NCI-H82 treated with DMSO at 0.1 percent for 48 hours (cell line): ENCODE data around the gene ZNF883.
A peak's percentile ranks its signal among the peaks of the same experiment; 100 is the strongest.
"Not testable (repeated sequence)": the region's sequence is repeated elsewhere in the genome, so short reads cannot be mapped to it uniquely, and the experiment has no call there.

ENCODE experiments used
- DNase-seq: peaks from one replicate; lab custom pipeline; 2025; ENCODE audit not compliant: unreplicated experiment; lab: John Stamatoyannopoulos, UW

Gene ZNF883

DNA sequence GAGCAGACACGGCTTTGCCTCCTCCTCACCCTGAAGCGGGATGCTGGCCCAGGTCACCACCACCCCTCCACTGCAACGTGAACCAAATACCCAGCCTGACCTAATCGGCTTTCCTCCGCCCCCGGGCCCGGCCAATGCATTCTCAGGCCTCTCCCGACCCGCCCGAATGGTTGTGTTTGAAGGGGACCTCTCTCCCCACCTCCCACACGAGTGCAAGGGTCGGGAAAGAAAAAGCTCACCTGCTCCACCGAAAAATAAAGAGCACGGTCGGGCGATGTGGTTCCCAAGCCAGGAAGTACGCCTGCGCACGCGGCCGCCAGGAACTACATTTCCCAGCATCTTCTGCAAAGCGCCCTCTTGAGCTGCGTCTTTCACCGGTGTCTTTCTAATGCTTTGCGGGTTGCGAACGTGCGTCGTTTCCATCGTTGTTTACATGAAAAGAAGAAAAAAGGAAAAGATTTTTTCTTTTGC is at the start of gene ZNF883:
TSS of gene ZNF883 (minus strand) at position 282 of the 471 bp plus-strand sequence.
- peak; percentile 40 for DNase-seq

DNA sequence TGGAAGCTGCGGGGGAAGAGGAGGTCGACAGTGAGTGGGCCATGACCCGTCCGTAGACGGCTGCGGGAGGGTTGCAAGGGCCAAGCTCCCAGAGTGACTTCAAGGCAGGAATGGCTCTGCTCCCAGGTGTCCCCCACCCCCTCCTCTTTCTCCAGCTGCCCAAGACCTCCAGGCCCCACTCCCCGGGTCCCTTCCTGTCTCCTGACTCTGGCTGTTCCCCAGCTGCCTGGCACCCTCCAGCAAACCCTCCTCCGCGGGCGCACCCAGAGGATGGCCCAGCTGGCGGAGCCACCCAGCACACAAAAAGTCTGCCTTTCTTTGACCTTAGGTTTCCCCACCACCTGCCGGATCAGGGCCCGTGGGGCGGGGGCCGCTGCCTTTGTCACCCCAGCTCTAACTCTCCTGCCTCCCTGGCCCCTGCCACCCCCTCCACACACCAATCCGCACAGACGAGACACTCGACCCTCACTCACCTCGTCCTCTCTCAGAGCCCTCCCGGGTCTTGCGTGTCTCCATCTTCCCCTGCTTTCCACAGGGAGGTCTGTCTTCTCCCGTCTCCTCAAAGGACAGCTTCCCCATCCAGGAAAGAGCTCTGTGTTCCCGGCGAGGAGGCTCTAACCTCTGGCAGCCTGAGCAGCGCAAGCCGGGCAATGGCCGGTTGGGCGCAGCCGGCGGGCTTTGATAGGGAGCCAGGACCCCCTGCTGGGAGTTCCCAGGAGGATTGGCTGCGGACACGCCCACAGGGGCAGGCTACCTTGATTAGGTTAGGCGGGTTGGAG is 49.3 kb upstream of the ZNF883 start:
- not testable (repeated sequence) for DNase-seq

DNA sequence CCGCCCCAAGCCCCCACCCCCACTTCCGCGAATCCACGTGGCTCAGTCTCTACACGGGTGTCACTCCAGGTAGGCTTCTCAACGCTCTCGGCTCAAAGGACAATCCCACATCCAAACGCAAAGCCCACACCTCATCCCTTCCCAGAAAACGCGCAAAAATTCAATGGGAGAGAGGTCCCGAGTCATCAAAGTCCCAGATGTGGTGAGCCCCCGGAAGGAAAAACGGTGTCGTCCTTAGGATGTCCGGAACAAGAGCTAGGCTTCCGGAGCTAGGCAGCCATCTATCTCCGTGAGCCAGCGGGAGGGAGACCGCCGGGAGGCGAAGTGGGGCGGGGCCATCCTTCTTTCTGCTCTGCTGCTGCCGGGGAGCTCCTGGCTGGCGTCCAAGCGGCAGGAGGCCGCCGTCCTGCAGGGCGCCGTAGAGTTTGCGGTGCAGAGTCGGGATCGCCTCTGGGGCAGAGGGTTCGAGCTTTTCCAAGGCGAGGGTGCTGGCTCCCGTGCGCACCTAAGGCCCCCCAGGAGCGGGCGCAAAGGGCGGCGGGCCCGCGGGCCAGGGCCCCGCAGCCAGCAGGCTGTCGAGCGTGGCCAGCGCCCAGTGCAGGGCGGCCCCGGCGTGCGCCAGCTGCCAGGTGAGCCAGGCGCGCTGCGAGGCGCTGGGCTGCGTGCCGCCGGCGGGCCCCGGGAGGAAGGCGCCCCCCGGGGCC is 47.7 kb upstream of the ZNF883 start:
- DNase-seq: not testable (repeated sequence)

GRCh38 chr9:113057193-113057592 is 45.2 kb upstream of the ZNF883 start:
- DNase-seq: no peak

DNA sequence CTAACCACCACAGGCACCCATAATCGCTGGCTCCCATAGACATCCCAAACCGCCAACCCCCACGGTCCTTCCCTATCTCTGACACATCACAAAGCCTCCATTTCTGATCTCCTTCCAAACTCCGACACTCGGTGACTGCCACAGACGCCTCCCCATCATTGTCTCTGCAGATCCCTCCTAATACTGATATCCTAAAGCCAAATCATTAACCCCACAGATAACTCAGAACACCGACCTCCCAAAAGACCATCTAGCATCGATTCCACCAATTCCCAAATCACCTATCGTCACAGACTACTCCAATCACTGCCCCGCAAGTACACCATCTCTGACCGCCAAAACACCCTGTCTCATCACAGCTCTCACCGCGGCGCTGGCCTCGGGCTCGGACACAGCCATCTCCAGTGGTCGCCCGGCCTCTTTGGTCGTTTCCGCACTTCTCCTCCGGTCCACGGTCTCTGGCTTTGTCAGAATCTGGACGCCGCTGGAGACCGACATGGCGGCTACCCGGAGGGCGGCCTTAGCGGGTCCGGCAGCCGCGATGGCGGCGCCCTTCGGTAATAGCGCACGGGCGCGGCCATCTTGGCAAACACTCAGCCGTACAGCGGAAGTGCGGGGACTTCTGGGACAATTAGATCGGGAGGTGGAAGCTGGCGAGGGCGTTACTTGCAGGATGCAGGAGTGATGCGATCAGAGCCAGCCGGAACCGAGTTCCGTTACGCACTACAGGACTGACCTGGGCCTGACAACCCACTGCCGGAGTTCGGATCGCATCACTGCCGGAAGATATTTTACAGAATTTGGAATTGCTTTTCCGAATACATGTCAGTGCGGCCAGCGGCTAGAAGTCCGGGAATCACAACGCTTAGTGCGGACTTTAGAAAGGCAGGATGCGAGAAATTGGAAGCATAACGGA is 44.5 kb upstream of the ZNF883 start, which contains the start of gene ZFP37:
TSS of gene ZFP37 (minus strand) at position 534 of the 916 bp plus-strand sequence. CDS start at position 498, 36 bp downstream.
- DNase-seq: peak; percentile 82

DNA sequence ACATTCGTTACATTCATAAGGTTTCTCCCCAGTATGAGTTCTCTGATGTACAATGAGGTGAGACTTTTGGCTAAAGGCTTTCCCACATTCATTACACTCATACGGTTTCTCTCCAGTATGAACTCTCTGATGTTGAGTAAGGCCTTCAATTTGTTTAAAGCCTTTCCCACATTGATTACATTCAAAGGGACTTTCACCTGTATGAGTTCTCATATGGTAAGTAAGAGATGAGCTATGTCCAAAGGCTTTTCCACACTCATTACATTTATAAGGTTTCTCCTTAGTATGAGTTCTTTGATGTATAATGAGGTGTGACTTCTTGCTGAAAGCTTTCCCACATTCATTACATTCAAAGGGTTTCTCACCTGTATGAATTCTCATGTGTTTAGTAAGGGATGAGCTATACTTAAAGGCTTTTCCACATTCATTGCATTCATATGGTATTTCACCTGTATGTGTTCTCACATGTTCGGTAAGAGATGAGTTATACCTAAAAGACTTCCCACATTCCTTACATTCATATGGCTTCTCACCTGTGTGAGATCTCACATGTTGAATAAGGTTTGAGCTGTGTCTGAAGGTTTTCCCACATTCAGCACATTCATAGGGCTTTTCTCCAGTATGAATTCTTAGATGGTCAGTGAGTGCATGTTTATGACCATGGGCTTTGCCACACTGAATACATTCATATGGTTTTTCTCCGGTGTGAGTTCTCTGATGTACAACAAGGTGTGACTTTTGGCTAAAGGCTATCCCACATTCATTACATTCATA is 31.1 kb upstream of the ZNF883 start:
- no peak for DNase-seq

- DNase-seq: no peak
These were observed 14.2 kb upstream of the ZNF883 start for GRCh38 chr9:113026200-113026599.

- no peak for DNase-seq
These were observed 6.3 kb upstream of the ZNF883 start for GRCh38 chr9:113018247-113018646.

GRCh38 chr9:113012492-113012891 is 500 bp upstream of the ZNF883 start:
- no peak for DNase-seq

DNA sequence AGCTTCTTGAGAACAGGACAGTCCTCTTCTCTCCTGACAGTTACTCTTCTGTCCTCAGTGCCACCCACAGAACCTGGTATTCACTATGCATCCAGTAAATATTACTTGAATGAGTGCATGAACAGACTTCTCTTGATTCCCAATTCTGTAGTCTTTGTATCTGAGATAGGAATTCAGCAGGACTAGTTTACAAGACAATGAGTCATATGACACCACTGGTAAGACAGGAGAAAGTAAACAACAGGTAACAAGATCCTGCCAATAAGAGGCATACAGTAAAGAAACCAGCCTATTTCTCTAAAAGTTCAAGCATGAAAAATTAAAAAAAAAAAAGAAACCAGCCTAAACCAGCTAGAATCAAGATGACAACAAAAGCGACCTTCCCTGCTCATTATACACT is 6.2 kb downstream of the ZNF883 start:
- DNase-seq: no peak

- no peak for DNase-seq
These were observed 14.6 kb downstream of the ZNF883 start for GRCh38 chr9:112997236-112997941.

GRCh38 chr9:112971415-112971814 is 40.6 kb downstream of the ZNF883 start:
- DNase-seq: no peak

DNA sequence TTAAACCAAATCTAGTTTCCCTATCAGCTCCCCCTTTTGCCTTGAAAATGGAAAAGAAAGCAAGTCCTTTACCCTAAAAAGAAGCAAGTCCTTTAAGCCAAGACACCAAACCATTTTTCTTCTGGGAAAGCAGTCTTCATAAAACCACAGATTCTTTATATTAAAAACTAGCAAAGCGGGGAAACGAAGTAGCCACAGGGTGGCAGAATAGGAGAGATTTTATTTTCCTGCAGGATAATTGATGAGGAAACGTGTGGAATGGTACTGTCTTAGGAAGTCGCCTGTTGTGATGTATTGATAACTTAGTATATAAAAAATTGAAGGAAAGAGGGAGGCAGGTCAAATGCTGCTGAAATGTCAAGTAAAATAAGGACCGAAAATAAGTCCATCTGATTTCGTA is 41.1 kb downstream of the ZNF883 start:
- no peak for DNase-seq

DNA sequence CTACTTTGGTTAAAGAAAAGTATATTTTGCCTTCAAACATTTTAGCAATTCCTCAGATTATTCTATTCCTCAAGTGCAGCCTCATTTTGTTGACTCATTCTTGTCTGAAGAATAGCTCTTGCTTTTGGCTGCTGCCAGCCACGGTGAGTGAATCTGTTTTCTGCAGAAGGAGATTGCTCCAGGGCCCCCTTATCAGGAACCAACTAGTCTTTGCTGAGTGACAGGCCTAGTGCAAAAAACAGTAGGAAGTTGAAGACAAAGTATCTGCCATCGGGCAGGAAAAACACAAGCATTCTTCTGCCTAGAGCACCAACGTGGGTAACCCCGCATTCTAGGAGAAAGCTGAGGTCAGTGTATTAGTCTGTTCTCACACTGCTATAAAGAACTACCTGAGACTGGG is 42.3 kb downstream of the ZNF883 start:
- DNase-seq: no peak

- DNase-seq: no peak
These were observed 56.4 kb downstream of the ZNF883 start for GRCh38 chr9:112955550-112955949.

- no peak for DNase-seq
These were observed 66.3 kb downstream of the ZNF883 start for GRCh38 chr9:112945620-112946208.

- DNase-seq: no peak
These were observed 72.6 kb downstream of the ZNF883 start for GRCh38 chr9:112939418-112939817.

- DNase-seq: no peak
These were observed 78.3 kb downstream of the ZNF883 start for GRCh38 chr9:112933696-112934095.

DNA sequence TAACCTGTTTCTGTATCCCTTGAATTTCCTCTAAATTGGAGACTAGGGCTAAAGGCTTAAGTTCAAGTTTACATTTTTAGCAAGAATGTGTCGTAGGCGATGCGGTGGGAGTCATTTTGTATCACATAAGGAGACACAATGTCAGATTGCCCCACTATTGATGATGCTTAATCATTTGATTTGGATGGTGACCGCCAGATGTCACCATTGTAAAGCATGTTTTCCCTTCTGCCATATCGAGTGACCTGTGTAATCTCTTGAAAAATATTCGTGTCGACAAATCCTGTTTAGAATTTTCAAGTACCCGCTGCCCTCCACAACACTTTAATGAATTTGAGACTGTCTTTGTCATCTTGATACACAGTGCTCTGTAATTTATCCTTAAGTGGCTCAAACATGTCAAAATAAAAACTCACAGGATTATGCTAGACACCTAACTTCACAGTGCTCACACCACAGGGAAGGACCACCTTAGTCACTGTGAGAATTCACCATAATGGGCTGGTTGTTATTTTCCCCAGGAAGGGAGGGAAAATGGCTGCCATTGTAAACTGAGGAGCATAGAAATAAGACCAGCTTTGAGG is 86.8 kb downstream of the ZNF883 start:
- DNase-seq: peak; percentile 6
